DMS53 (cell line): ENCODE results near the gene TCF15.

Experiments used
- DNase-seq: peaks from one replicate; lab custom pipeline; 2025; lab: John Stamatoyannopoulos, UW

Gene TCF15

DNA sequence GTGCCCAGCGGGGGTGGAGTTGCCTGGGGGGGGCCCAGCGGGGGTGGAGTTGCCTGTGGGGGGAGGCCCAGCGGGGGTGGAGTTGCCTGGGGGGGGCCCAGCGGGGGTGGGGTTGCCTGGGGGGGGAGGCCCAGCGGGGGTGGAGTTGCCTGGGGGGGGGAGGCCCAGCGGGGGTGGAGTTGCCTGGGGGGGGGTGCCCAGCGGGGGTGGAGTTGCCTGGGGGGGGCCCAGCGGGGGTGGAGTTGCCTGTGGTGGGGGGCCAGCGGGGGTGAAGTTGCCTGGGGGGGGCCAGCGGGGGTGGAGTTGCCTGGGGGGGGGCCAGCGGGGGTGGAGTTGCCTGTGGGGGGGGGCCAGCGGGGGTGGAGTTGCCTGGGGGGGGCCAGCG lies 31.9 kb upstream of the TCF15 start:
- peak; percentile 33 for DNase-seq

DNA sequence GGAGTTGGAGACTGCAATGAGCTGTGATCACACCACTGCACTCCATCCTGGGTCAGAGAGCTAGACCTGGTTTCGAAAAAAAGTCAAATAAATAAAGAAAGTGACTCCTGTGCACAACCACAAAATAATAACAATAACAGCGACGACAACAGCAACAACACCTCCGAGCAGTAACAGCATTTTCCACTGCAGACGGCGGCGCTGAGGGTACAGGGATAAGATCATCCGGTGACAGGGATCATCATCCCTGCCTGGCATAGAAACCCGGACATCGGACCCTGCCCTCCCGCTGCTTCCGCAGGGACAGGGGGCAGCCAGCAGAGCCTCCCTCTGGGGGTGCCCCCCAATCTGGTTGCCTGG lies 31.4 kb upstream of the TCF15 start:
- peak; percentile 74 for DNase-seq

DNA sequence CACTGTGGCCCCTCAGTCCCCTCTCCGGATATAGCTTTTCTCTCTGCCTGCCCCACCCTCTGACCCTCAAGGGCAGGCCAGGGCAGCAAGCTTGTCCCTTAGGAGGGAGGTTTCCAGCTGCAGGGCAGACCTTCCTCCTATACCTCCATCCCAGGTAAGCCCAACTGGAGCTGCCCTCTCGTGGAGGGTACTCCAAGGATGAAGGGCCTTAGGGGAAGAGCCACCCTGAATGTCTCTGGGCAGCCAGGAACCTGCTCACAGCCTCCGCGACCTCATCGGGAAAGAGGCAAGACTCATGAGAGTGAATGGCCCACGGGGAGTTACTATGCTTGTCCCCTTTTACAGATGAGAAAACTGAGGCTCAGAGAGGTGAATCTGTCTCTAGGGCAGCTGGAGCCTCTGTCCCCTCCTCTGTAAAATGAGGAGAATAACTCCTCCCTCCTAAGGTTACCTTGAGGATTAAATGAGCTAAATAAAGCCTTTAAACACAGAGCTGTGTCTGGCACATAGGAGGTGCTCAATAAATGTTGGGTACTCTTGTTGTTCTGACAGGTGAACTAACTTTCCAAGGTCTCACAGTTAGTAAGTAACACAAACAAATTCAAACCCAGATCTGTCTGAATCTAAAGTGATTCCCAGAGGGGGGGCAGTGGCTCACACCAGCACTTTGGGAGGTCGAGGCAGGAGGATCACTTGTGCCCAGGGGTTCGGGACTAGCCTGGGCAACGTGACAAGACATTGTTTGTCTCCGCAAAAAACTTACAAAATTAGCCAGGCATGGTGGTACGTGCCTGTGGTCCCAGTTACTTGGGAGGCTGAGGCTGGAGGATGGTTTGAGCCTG lies 30.8 kb upstream of the TCF15 start:
- DNase-seq = peak; percentile 29

DNA sequence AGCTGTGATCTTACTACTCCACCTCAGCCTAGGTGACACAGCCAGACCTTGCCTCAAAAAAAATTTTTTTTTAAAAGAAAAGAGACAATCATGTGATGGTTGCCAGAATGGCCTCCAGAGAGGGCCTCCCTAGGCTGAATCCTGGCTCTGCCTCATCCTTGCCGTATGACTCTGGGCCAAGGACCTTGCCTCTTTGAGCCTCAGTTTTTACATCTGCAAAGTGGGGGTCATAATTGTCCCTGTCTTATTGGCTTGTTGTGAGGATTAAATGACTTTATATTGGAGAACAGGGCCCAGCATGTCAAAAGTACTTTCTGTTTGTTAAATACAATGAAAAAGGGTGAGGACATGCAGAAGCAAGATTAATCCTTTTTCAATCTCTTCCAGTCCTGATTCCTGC lies 28.5 kb upstream of the TCF15 start:
- no peak for DNase-seq

DNA sequence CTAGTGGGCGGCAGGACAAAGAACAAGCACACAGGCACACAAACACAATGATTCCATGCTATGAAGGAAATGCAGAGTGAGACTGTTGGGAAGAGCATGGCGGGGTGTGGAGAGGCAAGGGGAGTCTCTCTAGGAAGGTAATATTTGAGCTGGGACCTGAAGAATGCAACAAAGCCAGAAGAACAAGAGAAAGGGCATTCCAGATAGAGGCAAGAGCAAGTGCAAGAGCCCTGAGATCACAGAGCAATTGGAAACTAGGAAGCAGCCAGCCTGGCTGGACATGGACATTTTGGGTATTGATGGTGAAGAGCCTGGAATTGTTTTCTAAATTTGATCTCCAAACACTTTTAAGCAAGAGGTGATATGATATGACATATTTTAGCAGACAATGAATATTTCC lies 27.4 kb upstream of the TCF15 start:
- no peak for DNase-seq

DNA sequence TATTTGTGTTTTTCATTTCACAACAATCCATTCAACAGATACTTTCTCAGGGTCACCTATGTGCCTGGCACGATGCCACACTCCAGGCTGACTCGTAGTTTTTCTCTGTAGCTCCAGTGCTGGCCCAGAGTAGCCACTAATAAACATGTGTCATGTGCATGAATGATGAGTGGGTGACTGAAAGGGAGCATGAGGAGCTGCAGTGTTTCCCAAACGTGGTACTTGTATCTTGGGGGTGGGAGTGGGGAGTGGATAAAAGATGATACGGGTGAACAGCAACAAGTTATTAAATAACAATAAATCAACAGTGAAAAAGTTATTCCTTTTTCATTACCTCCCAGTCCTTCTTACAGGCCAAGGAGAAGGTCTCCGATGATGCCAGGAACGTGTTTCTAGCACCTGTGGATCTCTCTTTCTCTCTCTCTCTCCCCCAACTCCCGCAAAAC lies 25.8 kb upstream of the TCF15 start:
- peak; percentile 32 for DNase-seq

DNA sequence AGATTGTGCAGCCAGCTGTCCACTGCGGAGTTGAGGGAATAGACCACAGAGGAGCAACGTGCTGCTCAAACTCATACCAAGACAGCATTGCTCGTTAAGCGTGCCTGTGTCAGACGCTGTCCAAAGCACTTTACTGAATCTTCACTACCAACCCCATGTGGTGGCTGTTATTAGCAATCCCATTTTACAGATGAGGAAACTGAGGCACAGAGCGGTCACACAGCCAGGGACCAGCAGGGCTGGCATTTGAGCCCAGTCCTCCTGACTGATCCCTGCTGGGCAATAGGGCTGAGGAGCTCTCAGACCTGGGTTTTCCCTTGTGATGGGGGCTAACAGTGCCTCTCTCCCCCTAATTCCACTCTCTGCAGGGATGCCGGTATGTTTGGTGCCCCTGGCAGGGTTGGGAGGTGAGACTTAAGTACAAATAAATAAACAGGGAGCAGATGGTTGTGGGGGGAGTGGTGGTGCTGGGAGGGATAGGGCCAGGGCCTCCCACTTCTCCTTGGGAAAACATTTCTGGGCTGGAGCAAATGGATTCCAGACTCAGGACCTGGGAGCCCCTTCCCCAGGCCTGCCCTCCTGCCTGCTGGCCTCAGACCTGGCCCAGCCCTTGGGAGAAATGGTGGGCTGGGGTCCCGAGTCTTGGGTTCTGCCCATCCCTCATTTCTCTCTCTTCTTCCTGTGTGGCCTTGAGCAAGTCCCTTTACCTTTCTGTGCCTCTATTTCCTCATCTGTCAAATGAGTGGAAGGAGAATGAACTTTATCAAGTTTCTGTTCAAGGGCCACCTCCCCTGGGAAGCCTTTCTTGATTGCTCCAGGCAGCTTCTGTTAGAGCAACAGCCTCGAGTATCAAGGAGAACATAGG lies 25.2 kb upstream of the TCF15 start:
- no peak for DNase-seq

DNA sequence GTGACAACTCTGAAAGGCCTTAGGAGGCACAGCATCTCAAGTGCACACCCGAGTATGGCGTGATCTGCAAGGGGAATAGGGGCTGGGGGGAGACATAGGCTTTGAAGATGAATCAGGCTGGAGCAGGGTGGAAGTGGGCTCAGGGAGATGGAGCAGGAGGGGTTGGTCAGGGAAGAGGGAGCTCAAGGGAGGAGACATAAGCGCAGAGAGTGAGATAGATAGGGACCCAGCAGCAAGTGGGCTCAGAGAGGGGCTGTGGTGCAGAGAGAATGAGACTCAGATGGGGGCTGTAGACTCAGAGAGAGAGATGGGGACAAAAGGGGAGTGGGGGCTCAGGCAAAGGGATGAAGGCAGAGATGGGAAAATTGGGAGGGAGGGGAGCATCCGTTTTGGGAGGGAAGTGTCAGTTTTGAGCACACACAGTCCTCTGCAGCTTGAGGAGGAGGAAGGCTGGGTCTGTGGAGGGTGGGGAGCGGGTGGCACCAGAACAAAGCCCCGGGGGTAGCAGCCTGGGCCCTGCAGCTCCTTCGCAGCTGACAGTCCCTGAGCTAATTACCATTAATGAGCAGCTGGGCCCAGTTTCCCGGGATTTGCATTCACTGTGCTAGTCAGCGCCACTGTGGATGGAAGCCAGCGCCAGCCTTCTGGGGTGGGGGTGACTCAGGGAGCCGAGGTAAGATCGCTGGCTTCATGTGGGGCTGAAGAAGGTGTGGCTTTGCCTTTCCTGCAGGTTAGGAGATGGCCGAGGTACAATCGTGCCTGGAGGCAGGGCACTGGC lies 24.2 kb upstream of the TCF15 start:
- DNase-seq = no peak

DNA sequence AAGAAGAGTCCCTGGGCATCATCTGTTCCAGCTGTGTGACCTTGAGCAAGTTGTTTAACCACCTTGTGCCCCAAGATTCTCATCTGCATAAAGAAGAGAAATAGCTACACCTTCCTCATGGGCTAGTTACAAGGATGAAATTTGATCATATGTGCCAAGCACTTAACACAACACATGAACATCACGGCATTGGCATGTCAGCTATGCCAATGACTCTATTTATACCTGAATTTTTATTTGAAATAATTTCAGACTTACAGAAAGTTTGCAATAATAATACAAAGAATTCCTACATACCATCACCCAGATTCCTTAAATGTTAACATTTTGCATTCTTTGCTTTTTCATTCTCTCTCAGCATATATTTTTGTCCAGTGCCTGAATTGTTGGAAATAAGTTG lies 21.0 kb upstream of the TCF15 start:
- no peak for DNase-seq

DNA sequence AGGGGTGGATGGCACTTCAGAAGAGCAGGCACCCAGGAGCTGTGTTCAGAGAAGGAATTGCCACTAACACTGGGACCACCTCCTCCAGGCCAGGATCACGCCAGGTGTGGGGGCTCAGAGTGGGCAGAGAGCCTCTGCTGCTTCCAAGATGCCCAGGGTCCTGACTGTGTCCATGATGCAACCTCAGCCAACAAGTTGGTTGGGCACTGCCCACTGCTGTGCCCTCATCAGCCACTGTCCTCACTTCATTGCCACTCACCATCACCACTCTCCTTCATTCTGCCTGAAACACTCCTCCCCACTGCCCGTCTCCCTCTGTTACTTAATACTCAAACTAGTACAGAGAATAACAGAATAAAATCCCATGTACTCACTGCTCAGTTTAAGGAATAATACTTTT lies 16.5 kb upstream of the TCF15 start:
- DNase-seq = no peak

DNA sequence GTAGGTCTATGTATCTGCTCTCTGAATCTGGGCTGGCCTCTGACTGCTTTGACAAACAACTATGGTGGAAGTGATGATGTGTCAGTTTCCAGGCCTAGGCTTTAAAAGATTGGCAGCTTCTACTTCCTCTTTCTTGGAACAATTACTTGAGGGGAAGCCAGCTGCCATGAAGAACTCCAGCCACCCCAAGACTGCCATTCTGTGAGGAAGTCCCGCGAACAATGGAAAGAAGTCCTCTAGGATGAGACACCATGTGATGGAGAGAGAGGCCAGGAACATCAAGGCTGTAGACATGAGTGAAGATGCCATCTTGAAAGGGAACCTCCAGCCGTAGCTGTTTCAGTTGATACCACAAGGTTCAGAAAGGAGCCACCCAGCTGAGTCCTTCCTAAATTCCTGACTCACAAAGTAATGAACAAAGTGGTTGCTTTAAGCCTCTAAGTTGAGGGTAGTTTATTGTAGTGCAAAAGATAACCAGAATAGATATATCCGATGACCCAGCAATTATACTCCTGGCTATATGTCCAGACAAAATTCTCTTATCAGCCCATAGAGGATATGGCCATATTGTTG lies 15.3 kb upstream of the TCF15 start:
- no peak for DNase-seq

DNA sequence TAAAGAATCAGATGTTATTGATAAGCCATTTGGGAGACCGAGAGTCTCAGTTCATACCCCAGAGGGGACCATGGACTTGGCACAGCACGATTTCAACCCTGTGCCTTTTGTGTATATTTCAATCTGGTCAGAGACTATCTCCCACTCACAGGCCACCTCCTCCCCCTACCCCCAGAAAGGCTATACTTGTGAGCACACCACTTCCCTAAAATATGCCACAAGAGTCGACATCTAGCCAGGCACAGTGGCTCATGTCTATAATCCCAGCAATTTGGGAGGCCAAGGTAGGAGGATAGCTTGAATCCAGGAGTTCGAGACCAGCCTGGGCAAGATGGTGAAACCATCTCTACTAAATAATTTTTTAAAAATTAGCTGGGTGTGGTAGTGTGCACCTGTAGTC lies 13.6 kb upstream of the TCF15 start:
- no peak for DNase-seq

DNA sequence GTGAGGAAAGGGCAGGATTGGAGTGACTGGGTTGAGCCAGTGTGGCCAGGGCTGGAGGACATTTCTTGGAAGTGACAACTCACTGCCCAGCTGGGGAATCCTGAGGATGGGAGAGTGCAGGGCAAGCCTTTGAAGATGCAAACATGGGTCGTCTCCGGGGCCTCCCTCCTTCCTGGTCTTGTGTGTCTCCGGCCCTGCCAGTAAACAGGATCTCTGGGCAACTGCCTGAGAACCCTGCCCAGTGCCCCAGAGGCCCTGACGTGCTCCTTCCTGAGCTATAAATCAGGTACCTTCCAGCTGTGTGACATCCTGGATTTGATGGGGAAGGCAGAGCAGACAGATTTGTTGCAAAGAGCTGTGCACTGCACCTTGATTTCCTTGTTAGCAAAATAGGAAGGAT lies 12.9 kb upstream of the TCF15 start:
- DNase-seq = no peak

DNA sequence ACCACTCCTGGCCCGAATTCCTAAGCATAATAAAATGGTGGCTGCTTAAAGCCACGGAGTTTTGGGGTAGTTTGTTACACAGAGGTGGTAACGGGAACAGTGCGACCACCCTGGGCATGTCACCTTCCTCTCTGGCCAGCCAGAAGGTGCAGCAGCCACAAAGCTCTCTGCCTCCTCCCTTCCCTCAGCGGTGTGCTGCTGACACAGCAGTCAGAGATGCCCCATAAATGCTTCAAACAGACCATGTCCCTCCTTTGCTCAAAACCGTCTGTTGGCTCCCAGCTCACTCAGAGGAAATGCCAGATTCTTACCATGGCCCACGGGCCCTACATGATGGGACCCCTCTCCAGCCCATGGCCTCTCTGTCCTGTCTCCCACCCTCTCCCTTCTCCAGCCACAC lies 12.1 kb upstream of the TCF15 start:
- no peak for DNase-seq

DNA sequence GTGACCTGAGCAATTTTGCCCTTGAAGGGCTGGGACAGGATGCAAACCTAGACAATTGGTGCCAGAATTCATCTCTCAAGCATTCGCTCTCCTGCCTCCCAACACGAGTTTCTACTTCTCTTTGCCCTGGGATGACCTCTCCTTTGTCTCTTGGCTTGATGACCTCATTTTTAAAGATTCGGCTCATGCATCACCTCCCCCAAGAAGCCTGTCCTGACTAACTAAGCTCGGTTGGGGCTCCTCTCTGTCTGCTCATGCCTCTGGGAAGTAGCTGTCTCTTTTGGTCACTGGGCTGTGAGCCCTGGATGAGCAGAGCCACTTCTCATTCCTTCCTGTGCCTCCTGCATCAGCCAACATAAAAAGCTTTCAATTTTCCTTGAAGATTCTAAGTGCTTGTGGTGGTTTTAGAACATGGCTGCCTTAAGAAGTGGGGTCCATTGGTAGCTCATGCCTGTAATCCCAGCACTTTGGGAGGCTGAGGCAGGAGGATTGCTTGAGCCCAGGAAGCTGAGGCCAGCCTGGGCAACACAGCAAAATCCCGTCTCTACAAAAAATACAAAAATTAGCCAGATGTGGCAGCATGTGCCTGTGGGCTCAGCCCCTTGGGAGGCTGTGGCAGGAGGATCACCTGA lies 11.1 kb upstream of the TCF15 start:
- no peak for DNase-seq

DNA sequence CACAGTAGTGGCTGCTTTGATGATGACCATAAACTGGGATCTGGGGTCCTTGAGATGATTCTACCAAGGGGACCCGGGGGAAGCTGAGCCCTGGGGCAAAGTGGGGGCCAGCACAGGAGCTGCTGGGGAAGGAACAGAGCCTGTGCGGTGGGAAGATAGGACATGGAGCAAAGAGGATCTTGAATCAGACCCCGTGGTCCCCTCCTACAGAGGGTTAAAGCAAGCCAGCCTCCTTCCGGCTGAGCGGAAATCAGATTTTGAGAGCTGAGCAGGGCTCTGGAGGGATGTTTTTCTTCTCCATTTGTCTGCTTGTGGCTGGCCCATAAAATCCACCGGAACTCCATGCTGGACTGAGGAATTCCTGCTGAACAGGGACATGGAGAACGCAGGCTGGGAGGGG lies 10.1 kb upstream of the TCF15 start:
- no peak for DNase-seq

DNA sequence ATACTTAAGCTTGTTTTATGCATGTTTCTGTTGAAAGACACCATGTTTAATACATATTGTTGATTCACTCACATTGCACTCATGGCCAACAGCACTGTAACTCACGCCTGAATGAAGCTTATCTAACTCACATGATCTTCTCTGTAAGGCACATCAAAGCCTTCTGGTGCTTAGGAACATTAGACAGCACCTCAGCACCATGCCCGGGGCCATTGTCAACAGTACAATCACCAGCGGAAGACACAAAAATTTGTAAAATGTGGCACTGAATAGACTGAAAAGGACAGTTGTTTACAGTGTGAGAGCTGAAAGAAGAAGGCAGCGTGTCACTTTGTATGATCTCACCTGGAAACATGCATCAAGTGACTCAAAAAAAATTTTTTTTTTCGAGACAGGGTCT lies 8.9 kb upstream of the TCF15 start:
- no peak for DNase-seq

DNA sequence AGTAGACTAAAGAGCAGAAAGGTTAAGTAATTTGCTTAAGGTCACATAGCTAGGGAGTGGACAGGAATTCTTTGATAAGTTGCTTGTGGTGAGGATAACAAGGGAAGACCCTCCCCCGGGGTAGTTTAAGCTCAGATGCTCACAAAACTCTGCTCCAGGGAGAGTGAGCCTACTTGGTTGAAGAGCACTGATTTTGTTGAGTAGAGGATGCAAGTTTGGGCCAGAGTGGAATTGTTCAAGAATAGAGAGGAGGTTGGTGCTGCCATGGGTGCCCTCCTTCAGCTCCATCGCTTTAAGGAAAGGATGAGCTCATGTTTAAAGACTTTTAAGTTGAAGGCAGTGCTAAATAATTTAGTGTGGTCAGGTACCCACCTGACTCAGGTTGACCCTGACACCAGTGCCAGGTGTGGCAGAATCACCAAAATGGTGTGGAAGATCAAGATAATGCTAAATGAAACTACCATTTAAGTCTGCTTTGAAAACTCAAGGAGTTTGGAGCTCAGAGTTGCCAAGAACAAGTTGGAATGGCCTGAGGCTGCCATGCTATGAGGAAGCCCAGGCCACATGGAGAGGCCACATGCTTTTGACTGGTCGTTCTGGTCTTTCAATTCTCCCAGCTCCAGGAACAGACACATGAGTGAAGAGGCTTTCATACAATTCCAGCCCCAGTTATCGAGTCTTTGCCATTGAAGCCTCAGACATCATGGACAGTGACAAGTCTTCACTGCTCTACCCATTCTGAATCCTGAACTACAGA lies 8.0 kb upstream of the TCF15 start:
- DNase-seq = no peak

DNA sequence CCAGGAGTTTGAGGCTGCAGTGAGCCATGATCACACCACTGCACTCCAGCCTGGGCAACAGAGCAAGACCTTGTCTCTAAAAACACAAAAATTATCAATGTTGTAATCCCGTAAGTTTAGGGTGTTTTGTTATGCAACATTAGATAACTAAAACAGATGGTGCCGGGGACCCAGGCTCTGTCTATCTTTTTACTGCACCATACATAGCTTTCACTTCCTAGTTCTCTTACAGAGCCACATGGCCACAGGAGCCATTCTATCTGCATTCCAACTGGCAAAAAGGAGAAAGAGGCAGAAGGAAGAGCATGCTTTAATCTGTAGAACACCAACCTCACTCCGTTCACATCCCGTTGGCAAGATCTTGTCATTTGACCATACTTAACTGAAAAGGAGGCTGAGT lies 5.4 kb upstream of the TCF15 start:
- DNase-seq = no peak

DNA sequence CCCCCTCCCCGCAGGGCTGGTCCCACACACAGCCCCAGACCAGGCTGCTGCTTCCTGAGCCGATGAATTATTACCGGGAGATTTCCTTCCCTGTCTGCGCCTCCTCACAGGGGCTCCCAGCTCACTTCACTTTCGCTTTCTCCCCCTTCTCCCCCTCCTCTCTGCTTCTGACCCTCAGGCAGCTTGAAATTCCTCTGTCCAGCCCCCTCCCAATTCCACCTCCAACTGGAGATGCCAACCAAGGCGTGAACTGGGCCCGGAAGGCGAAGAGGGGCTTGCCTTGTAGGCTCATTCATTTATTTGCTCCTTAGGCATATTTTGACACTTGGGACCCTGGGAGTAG lies 1.7 kb upstream of the TCF15 start:
- DNase-seq = no peak
